ENCODE results near the gene CSKMT. TPM values are rescaled to one million over a fixed set of nuclear protein-coding genes. Genes with fewer than 3 reads are reported as not detected.

CSKMT gene

GRCh38 chr11:62716206-62716605, 51.1 kb downstream of the CSKMT start:
- Histone ChIP-seq H2BK5ac (ENCODE audit: low read length) (no peak overlapping the region), H3K4ac (ENCODE audit: low read depth, low read length) (no peak overlapping the region), H3K27ac (ENCODE audit: low read depth, low read length) (no peak overlapping the region), H3K9ac (ENCODE audit: low read length) (no peak overlapping the region), H3K4me2 (ENCODE audit: low read length) (no peak overlapping the region), H3K79me2 (ENCODE audit: control insufficient read depth, insufficient read depth, low read length) (no peaks in the 10 kb centered on the region), H3K27me3 (ENCODE audit: insufficient read depth, low read length, poor library complexity) (no peaks in the 10 kb centered on the region), H3K4me3 (ENCODE audit: low read length) (no peak overlapping the region), H4K8ac (ENCODE audit: low read depth, low read length) (no peak overlapping the region), H3K36me3 (ENCODE audit: control insufficient read depth, insufficient read depth, low read length) (peaks cover 24% of the 10 kb centered on the region), H4K5ac (ENCODE audit: low read length) (no peak overlapping the region), H3K4me1 (ENCODE audit: control insufficient read depth, low read depth, low read length) (no peaks in the 10 kb centered on the region), H3K79me1 (ENCODE audit: low read length) (peaks cover 1% of the 10 kb centered on the region), H2BK120ac (ENCODE audit: low read depth, low read length) (no peak overlapping the region), H3K18ac (ENCODE audit: low read length) (no peak overlapping the region), H3K23ac (ENCODE audit: low read length) (no peak overlapping the region), H2BK15ac (replicated peaks; ENCODE audit: low read depth) (no peak overlapping the region), H2AK5ac (ENCODE audit: low read length) (no peak overlapping the region), H3K56ac (ENCODE audit: low read length) (no peak overlapping the region)
- no peak for DNase-seq
- no CpG with 5 or more reads among the region's 5 CpGs for WGBS (ENCODE audit: extremely low coverage, insufficient coverage, low lambda C conversion rate)

GRCh38 chr11:62716816-62717215, 51.7 kb downstream of the CSKMT start:
- H3K9ac ChIP-seq (ENCODE audit: low read length), result no peak overlapping the region
- no CpG with 5 or more reads among the region's 11 CpGs for WGBS (ENCODE audit: extremely low coverage, insufficient coverage, low lambda C conversion rate)

More at GRCh38 chr11:62716816-62717215, 51.7 kb downstream of the CSKMT start:
- H2AK5ac ChIP-seq (ENCODE audit: low read length), result no peak overlapping the region
- DNase-seq, result no peak
- H3K79me2 ChIP-seq (ENCODE audit: control insufficient read depth, insufficient read depth, low read length), result no peaks in the 10 kb centered on the region
- H2BK15ac ChIP-seq (replicated peaks; ENCODE audit: low read depth), result no peak overlapping the region
- H3K4ac ChIP-seq (ENCODE audit: low read depth, low read length), result no peak overlapping the region
- H2BK5ac ChIP-seq (ENCODE audit: low read length), result no peak overlapping the region
- peaks cover 29% of the 10 kb centered on the region for H3K36me3 ChIP-seq (ENCODE audit: control insufficient read depth, insufficient read depth, low read length)
- no peak overlapping the region for H3K4me3 ChIP-seq (ENCODE audit: low read length)
- H3K23ac ChIP-seq (ENCODE audit: low read length), result no peak overlapping the region
- no peak overlapping the region for H4K8ac ChIP-seq (ENCODE audit: low read depth, low read length)
- peaks cover 3% of the 10 kb centered on the region for H3K79me1 ChIP-seq (ENCODE audit: low read length)
- no peak overlapping the region for H4K5ac ChIP-seq (ENCODE audit: low read length)
- no peaks in the 10 kb centered on the region for H3K27me3 ChIP-seq (ENCODE audit: insufficient read depth, low read length, poor library complexity)
- no peaks in the 10 kb centered on the region for H3K4me1 ChIP-seq (ENCODE audit: control insufficient read depth, low read depth, low read length)
- H3K56ac ChIP-seq (ENCODE audit: low read length), result no peak overlapping the region
- H3K27ac ChIP-seq (ENCODE audit: low read depth, low read length), result no peak overlapping the region
- H3K18ac ChIP-seq (ENCODE audit: low read length), result no peak overlapping the region
- no peak overlapping the region for H3K4me2 ChIP-seq (ENCODE audit: low read length)
- no peak overlapping the region for H2BK120ac ChIP-seq (ENCODE audit: low read depth, low read length)

Small RNAs within 50 kb of the gene (small RNA-seq; reads per million reads assigned to genes)
- not detected for gene SNORA57 (ENCODE audit: insufficient read depth)

All from mesendoderm (in vitro differentiated cells).